DMS114 treated with DMSO at 0.1 percent for 48 hours (cell line): ENCODE measurements around the gene TDG.

Experiments used
- DNase-seq: peaks from one replicate; lab custom pipeline; 2025; ENCODE audit not compliant: unreplicated experiment; lab: John Stamatoyannopoulos, UW

TDG gene

GRCh38 chr12:103958621-103959020 is 7.1 kb upstream of the TDG start:
- no peak for DNase-seq

- DNase-seq = no peak
These were observed 5.0 kb upstream of the TDG start for GRCh38 chr12:103960616-103961227.

GRCh38 chr12:103962493-103962892 is 3.2 kb upstream of the TDG start:
- DNase-seq = no peak

GRCh38 chr12:103964805-103965204 is 867 bp upstream of the TDG start:
- no peak for DNase-seq

- no peak for DNase-seq
These were observed 450 bp upstream of the TDG start for GRCh38 chr12:103965255-103965589.

- no peak for DNase-seq
These were observed 1.1 kb downstream of the TDG start for GRCh38 chr12:103966736-103967135.

GRCh38 chr12:103969391-103969790 is 3.7 kb downstream of the TDG start:
- no peak for DNase-seq

- no peak for DNase-seq
These were observed 8.2 kb downstream of the TDG start for GRCh38 chr12:103973909-103974308.

GRCh38 chr12:103975368-103975767 is 9.7 kb downstream of the TDG start:
- DNase-seq = no peak

GRCh38 chr12:103978384-103978982 is 12.8 kb downstream of the TDG start:
- no peak for DNase-seq

GRCh38 chr12:103986829-103987228 is 21.2 kb downstream of the TDG start:
- DNase-seq = no peak

- DNase-seq = no peak
These were observed 28.6 kb downstream of the TDG start for GRCh38 chr12:103994235-103994634.

GRCh38 chr12:103996595-103996994 is 30.9 kb downstream of the TDG start:
- DNase-seq = no peak

GRCh38 chr12:103997286-103997900 is 31.7 kb downstream of the TDG start:
- DNase-seq = no peak

GRCh38 chr12:103998976-103999375 is 33.3 kb downstream of the TDG start:
- DNase-seq = no peak

- no peak for DNase-seq
These were observed 35.2 kb downstream of the TDG start for GRCh38 chr12:104000807-104001434.

- DNase-seq = no peak
These were observed 37.0 kb downstream of the TDG start for GRCh38 chr12:104002686-104003085.

GRCh38 chr12:104003596-104003995 is 37.9 kb downstream of the TDG start:
- no peak for DNase-seq

- DNase-seq = no peak
These were observed 41.3 kb downstream of the TDG start for GRCh38 chr12:104006929-104007328.

- DNase-seq = no peak
These were observed 44.4 kb downstream of the TDG start for GRCh38 chr12:104010121-104010520.

GRCh38 chr12:104010606-104011169 is 45.0 kb downstream of the TDG start:
- no peak for DNase-seq

- DNase-seq = no peak
These were observed 45.6 kb downstream of the TDG start for GRCh38 chr12:104011253-104011652.
